Osteocyte (in vitro differentiated cells): ENCODE results near the gene ADCY2. TPM values are rescaled to one million over a fixed set of nuclear protein-coding genes. Genes with fewer than 3 reads are reported as not detected.

Experiments
- DNase-seq: peaks from one replicate; pipeline ENCODE4 v3.0.0; 2021; ENCODE audit warnings: mixed read lengths; ENCODE audit not compliant: unreplicated experiment; ENCODE audit errors: extremely low spot score
- H3K27ac Mint-ChIP-seq: one replicate; pipeline ENCODE4 v1.8.0; 2021; ENCODE audit warnings: mild to moderate bottlenecking, mixed read lengths; ENCODE audit not compliant: unreplicated experiment
- H3K27me3 Mint-ChIP-seq: one replicate; pipeline ENCODE4 v1.8.0; 2021; ENCODE audit warnings: mixed read lengths; ENCODE audit not compliant: unreplicated experiment
- H3K36me3 Mint-ChIP-seq: one replicate; pipeline ENCODE4 v1.8.0; 2021; ENCODE audit warnings: mixed read lengths; ENCODE audit not compliant: unreplicated experiment
- H3K4me1 Mint-ChIP-seq: one replicate; pipeline ENCODE4 v1.8.0; 2021; ENCODE audit warnings: mixed read lengths; ENCODE audit not compliant: unreplicated experiment
- H3K4me3 Mint-ChIP-seq: one replicate; pipeline ENCODE4 v1.8.0; 2021; ENCODE audit warnings: mild to moderate bottlenecking, moderate library complexity, mixed read lengths; ENCODE audit not compliant: unreplicated experiment
- H3K9me3 Mint-ChIP-seq: one replicate; pipeline ENCODE4 v1.8.0; 2021; ENCODE audit warnings: mixed read lengths; ENCODE audit not compliant: unreplicated experiment
- CTCF ChIP-seq: fragments of 200-600 bp; sonication (generic); IDR thresholded peaks from 2 replicates; pipeline ENCODE4 v1.5.0; 2021; ENCODE audit warnings: antibody characterized with exemption, mild to moderate bottlenecking, moderate library complexity
- total RNA-seq: library from RNA; stranded (reverse); gene quantifications from 2 replicates; pipeline ENCODE4 v1.2.1, GENCODE V29; 2021

The ADCY2 gene
- total RNA-seq, 1 donor from 2014 or later = not detected

- Mint-ChIP-seq H3K27ac (no peak overlapping the region), H3K9me3 (no peaks in the 10 kb centered on the region), H3K36me3 (no peaks in the 10 kb centered on the region), H3K4me1 (no peaks in the 10 kb centered on the region), H3K4me3 (no peak overlapping the region), H3K27me3 (peaks cover 12% of the 10 kb centered on the region)
- TF ChIP-seq CTCF = no peak
- DNase-seq = no peak
Observed at GRCh38 chr5:7576023-7576715, 180.2 kb downstream of the ADCY2 start.

- no peak overlapping the region for H3K27ac Mint-ChIP-seq
- H3K9me3 Mint-ChIP-seq = no peaks in the 10 kb centered on the region
- H3K4me3 Mint-ChIP-seq = no peak overlapping the region
- no peak for DNase-seq
- H3K4me1 Mint-ChIP-seq = no peaks in the 10 kb centered on the region
- H3K27me3 Mint-ChIP-seq = peaks cover 18% of the 10 kb centered on the region
- no peaks in the 10 kb centered on the region for H3K36me3 Mint-ChIP-seq
- no peak for TF ChIP-seq CTCF
Observed at GRCh38 chr5:7577381-7577780, 181.4 kb downstream of the ADCY2 start.

- Mint-ChIP-seq H3K4me3 (no peak overlapping the region), H3K27ac (no peak overlapping the region), H3K4me1 (no peaks in the 10 kb centered on the region), H3K36me3 (no peaks in the 10 kb centered on the region), H3K9me3 (no peaks in the 10 kb centered on the region), H3K27me3 (peaks cover 20% of the 10 kb centered on the region)
- TF ChIP-seq CTCF = no peak
- no peak for DNase-seq
Observed at GRCh38 chr5:7578071-7578470, 182.1 kb downstream of the ADCY2 start.

- Mint-ChIP-seq H3K27ac (no peak overlapping the region), H3K9me3 (no peaks in the 10 kb centered on the region), H3K4me3 (no peak overlapping the region), H3K27me3 (peaks cover 22% of the 10 kb centered on the region), H3K36me3 (no peaks in the 10 kb centered on the region), H3K4me1 (no peaks in the 10 kb centered on the region)
- no peak for DNase-seq
- no peak for TF ChIP-seq CTCF
Observed at GRCh38 chr5:7584749-7585148, 188.8 kb downstream of the ADCY2 start.

GRCh38 chr5:7585807-7586206 lies 189.9 kb downstream of the ADCY2 start:
- peaks cover 16% of the 10 kb centered on the region for H3K27me3 Mint-ChIP-seq
- H3K4me1 Mint-ChIP-seq = no peaks in the 10 kb centered on the region
- H3K27ac Mint-ChIP-seq = no peak overlapping the region
- no peak for TF ChIP-seq CTCF
- no peak overlapping the region for H3K4me3 Mint-ChIP-seq
- H3K9me3 Mint-ChIP-seq = no peaks in the 10 kb centered on the region
- no peak for DNase-seq
- no peaks in the 10 kb centered on the region for H3K36me3 Mint-ChIP-seq
